ENCODE data around the gene CPB1.

Gene CPB1

GRCh38 chr3:148833223-148833622, 5.6 kb downstream of the CPB1 start:
- no peak for DNase-seq

GRCh38 chr3:148839805-148840204, 12.2 kb downstream of the CPB1 start:
- no peak for DNase-seq

GRCh38 chr3:148840451-148840850, 12.8 kb downstream of the CPB1 start:
- DNase-seq, result peak; percentile 90

GRCh38 chr3:148845756-148846395, 18.3 kb downstream of the CPB1 start:
- peak; percentile 47 for DNase-seq

- no peak for DNase-seq
These were observed 19.7 kb downstream of the CPB1 start for GRCh38 chr3:148847351-148847750.

GRCh38 chr3:148848410-148848809, 20.8 kb downstream of the CPB1 start:
- no peak for DNase-seq

GRCh38 chr3:148852271-148852992, 24.8 kb downstream of the CPB1 start:
- no peak for DNase-seq

GRCh38 chr3:148853076-148853475, 25.5 kb downstream of the CPB1 start:
- DNase-seq, result no peak

GRCh38 chr3:148854061-148854460, 26.4 kb downstream of the CPB1 start:
- no peak for DNase-seq

GRCh38 chr3:148856384-148856783, 28.8 kb downstream of the CPB1 start:
- no peak for DNase-seq

- DNase-seq, result no peak
These were observed 29.7 kb downstream of the CPB1 start for GRCh38 chr3:148857316-148857715.

GRCh38 chr3:148861277-148861869, 33.8 kb downstream of the CPB1 start:
- peak; percentile 88 for DNase-seq

- peak; percentile 25 for DNase-seq
These were observed 35.7 kb downstream of the CPB1 start for GRCh38 chr3:148863297-148863696.

GRCh38 chr3:148863814-148864213, 36.2 kb downstream of the CPB1 start:
- peak; percentile 84 for DNase-seq

GRCh38 chr3:148865049-148865448, 37.4 kb downstream of the CPB1 start, which contains the start of gene CPA3:
TSS of gene CPA3 (plus strand) at chr3:148865296. CDS start at chr3:148865308, 12 bp downstream.
- DNase-seq, result peak; percentile 69

GRCh38 chr3:148866261-148866660, 38.6 kb downstream of the CPB1 start:
- no peak for DNase-seq

- DNase-seq, result peak; percentile 59
These were observed 45.8 kb downstream of the CPB1 start for GRCh38 chr3:148873270-148873927.

GRCh38 chr3:148873977-148874376, 46.4 kb downstream of the CPB1 start:
- no peak for DNase-seq

GRCh38 chr3:148878095-148878494, 50.5 kb downstream of the CPB1 start:
- DNase-seq, result peak; percentile 64

GRCh38 chr3:148879256-148879655, 51.6 kb downstream of the CPB1 start:
- no peak for DNase-seq

- peak; percentile 76 for DNase-seq
These were observed 53.1 kb downstream of the CPB1 start for GRCh38 chr3:148880681-148881080.

- DNase-seq, result no peak
These were observed 53.7 kb downstream of the CPB1 start for GRCh38 chr3:148881286-148881685.

- DNase-seq, result no peak
These were observed 54.7 kb downstream of the CPB1 start for GRCh38 chr3:148882288-148882687.

- no peak for DNase-seq
These were observed 55.6 kb downstream of the CPB1 start for GRCh38 chr3:148883163-148883562.

All from hematopoietic multipotent progenitor cell treated with erythropoietin and hydrocortisone succinate and interleukin-3 and kit ligand, for 6 days (in vitro differentiated cells).